ENCODE data around the gene CAMTA1.

Gene CAMTA1

DNA sequence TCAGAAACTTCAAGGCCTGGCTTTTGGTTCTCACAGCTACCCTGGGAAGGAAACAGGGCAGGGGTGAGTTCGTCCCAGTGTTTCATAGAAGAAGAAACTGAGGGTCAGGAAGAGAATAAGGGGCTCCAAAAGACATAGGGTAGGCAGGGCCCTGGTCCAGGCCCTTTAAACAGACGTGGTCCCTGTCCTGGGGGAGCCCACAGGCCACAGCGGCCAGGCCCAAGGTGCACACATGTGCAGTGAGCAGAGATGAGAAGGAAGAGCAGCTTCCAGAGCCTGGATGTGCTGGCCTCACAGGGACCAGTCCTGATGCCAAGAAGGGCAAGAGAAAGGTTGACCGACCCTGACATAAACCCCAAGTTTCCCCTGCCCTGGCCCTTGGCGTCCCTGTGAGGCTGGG is 690.4 kb downstream of the CAMTA1 start:
- no peak for DNase-seq

DNA sequence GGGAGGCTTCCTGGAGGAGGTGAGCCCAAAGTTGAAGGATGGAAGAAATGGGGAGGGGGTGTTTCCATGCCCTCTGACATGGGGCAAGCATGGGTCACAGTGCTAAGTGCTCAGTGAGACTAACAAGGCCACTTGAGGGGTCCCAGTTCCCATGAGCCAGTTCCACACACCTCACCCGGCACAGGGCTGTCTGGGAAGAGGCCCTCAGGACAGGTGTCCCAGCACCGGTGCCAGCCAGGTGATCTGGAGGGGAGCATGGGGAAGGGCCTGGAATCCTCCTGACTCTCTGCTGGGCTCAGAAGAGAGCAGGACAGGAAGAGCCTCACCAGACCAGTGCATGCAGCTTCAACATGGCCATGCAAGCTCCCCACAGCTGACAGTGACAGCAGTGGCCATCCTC is 691.1 kb downstream of the CAMTA1 start:
- no peak for DNase-seq

DNA sequence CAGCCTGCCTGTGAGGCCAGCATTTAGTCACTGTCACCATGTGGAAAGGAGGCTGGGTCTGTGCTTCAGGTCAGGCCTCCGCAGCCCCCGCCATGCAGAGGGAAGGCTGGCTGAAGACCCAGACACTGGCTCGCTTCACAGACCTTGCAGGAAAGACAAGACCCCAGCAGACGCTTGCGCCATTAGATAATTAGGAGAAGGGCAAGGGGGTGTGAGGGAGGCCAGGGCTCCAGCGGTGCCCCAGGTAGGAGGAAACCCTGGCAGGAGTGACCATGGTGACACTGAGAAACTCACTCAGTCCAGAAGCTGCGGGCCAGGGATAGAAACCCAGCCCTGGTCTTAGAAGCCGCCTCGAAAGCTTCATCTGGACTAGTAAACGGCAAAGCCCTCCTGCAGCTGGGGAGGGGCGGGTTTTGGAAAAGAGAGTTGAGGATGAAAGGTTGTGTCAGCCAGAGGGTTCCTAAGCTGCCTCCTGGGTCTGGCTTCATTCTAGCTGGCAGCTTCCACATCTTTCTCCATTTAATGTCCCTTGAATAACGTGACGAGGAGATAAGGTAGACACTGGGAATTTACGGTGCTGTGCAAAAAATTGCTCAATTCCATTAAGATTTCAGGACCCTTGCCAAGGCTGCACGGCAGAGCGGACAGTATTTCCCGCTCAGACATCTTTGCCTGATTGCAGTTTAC is 691.8 kb downstream of the CAMTA1 start:
- DNase-seq, result no peak

DNA sequence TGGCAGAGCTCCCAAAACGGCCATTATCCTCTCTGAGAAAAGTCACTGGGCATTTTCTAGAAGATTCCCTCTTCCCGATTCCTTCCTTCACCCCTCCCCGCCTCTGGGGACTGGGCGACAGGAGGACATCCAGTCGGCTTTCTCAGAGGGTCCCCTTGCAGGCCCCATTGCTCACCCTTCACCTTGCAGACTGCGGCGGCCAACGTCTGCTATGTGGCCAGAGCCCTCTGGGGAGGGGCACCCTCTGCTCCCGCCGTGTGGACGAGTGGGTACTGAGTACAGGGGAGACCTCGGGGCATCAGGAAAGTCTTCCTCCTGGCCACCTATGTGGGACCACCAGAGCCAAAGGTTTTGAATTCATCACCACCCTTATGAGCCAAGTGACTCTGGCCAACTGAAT is 692.3 kb downstream of the CAMTA1 start:
- no peak for DNase-seq

GRCh38 chr1:7478142-7478790 is 693.0 kb downstream of the CAMTA1 start:
- DNase-seq, result no peak

DNA sequence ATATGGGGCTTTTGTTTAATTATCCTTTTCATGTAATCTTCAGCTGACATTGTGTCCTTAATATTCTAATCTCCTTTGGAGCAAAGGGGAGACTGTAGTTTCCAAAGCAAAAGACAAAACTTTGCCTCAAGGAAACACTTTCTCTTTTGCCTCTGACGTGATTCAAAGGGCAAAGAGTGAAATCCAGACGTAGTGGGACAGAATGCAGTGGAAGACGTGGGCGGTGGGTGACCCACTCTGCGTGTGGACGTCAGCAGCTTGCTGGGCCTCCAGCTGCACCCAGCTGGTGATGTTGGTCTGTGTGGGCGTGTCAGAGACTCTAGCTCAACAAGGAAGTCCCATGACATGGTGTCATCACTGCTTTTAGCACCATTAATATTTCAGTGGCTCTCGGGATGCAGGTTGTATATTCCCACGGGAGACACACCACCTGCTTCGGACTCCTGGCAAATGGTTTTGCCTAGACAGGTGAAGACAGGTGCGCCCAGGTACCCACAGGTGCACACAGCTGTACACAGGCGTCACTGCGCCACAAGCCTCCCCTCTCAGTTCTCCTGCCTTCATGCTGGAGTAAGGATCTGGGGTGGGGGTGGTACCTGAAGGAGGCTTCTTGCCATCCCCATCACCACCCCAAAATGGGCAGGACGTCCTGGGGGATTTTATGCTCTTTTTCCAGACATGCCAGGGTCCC is 693.7 kb downstream of the CAMTA1 start:
- no peak for DNase-seq

- DNase-seq, result no peak
Measured at GRCh38 chr1:7479571-7479970, 694.3 kb downstream of the CAMTA1 start.

DNA sequence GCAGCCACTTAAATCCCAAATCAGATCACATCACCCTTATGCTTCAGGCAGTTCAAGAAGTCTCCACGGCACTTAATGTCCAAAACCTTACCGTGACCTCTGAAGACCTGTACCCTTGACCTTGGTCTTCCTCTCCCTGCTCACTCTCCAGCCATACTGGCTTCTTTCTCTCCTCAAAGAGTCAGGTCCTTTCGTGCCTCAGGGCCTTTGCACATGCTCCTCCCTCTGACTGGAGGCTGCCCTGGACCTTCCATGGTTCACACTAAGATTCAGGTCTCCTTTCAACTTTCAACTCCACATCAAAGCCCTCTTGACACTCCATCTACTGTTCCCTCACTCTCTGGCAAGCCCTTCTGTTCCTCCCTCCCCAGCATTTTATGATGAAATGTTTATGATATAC is 695.9 kb downstream of the CAMTA1 start:
- DNase-seq, result no peak

GRCh38 chr1:7482077-7482476 is 696.8 kb downstream of the CAMTA1 start:
- DNase-seq, result no peak

GRCh38 chr1:7482772-7483495 is 697.7 kb downstream of the CAMTA1 start:
- no peak for DNase-seq

DNA sequence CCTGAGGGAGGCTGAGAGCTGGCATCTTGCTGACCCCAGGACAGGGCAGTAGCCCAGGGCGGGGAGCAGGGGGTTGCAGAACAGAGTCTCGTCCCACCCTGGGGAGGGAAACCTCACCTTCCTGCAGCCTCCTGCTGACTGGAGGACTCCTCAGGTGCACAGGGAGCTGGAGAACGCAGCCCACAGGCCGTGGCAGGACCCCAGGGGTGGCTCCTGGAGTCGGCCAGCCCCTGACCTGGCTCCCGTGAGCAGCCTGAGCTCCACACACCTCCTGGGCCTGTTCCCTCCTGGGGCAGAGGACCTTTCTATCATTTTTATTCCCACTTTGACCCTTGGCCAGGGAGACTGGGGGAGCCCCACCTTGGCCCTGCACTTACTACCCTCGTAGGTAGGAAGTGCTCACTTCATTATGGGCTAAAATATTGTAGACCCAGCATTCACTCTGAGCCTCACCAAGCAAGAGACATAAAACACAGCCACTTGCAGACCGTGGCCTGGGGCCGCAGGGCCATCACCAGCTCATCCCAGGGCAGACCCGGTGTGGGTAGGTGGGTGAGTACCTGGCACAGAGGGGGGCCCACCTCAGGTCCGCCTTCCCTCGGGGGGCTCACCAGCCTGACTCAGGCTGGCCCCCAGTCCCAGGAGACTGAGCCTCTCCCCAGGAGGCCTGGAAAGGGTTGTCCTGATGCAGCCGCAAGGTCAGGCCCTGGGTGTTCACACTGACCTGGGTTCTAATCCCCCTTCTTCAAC is 698.6 kb downstream of the CAMTA1 start:
- DNase-seq, result no peak

- no peak for DNase-seq
Measured at GRCh38 chr1:7485086-7485780, 700.0 kb downstream of the CAMTA1 start.

DNA sequence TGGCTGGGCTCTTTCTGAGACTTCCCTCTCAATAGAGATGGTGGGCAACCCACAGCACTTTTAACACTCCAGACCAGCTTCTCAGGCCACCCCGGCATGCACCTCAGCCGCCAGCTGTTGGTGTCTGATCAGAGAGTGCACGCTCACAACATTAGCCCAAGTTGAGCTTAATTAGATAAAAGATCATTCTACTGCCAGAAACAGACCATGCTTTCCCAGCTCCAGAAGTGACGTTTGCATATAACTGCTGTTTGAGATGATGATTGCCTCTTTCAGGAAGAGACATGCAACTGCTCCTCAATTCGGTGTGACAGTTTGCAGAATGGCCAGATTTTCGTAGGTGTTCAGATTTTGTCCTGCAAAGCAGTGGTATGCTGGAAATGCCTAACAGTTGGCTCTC is 700.6 kb downstream of the CAMTA1 start:
- DNase-seq, result no peak

GRCh38 chr1:7487766-7488474 is 702.7 kb downstream of the CAMTA1 start:
- DNase-seq, result no peak

DNA sequence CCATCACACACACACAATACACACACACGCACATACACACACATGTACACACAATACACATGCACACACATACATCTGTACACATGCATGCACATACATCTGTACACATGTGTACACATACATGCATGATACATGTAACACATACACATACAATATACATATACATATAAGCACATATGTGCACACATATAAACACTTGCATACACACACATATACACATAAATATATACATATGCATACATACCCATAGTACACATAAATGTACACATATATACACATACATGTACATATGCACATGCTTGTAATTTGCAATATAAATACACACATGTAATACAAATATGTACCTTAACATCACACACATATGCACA is 703.2 kb downstream of the CAMTA1 start:
- DNase-seq, result no peak

- no peak for DNase-seq
Measured at GRCh38 chr1:7489586-7489985, 704.3 kb downstream of the CAMTA1 start.

DNA sequence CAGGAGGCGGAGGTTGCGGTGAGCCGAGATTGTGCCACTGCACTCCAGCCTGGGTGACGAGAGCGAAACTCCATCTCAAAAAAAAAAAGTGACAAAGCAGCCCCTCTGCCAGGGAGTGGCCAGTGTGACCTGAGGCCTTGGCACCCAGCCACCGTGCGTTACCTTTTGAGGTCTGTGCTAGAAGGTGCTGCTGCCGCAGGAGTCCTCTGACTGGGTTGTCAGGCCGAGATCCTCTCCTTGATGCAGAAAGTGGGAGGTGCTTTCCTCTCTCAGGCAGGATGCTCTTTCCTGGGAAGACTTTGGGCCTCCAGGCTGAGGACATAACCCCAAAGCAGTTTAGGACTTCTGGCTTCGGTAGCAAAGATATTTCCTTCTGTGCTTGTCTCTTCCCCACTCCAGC is 705.3 kb downstream of the CAMTA1 start:
- no peak for DNase-seq

DNA sequence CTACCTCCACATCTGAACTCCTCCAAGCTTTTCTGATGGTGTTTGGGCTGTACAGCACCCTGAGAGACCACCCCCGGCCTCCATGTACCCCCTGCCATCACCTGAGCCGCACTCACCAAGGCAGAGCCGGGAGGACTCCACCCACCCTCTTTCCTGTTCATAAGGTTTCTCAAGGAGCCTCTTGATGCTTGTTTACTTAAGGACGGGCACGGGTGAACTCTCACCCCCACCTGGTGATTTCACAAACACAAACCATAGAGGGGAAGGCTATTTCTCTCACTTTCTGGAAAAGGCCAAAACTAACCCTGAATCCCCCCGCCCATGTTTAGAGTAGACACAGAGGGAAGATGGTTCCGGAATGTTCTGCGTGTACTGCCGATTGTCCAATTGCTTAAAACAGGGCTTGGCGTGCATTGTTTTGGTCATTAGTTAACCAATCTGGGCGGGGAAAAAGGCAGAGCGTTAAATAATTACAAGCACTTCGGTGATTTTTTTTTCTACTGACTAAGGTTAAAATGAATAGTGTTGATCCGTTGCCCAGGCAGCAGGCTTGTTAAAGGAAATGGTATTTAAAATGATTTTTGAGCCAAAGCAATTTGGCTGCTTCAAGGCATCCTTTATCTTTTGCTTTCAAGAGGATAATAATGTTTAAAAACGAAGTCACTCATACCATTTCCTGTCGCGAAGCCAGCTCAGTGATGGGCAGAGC is 706.0 kb downstream of the CAMTA1 start:
- DNase-seq, result no peak

- DNase-seq, result no peak
Measured at GRCh38 chr1:7491818-7492173, 706.5 kb downstream of the CAMTA1 start.

DNA sequence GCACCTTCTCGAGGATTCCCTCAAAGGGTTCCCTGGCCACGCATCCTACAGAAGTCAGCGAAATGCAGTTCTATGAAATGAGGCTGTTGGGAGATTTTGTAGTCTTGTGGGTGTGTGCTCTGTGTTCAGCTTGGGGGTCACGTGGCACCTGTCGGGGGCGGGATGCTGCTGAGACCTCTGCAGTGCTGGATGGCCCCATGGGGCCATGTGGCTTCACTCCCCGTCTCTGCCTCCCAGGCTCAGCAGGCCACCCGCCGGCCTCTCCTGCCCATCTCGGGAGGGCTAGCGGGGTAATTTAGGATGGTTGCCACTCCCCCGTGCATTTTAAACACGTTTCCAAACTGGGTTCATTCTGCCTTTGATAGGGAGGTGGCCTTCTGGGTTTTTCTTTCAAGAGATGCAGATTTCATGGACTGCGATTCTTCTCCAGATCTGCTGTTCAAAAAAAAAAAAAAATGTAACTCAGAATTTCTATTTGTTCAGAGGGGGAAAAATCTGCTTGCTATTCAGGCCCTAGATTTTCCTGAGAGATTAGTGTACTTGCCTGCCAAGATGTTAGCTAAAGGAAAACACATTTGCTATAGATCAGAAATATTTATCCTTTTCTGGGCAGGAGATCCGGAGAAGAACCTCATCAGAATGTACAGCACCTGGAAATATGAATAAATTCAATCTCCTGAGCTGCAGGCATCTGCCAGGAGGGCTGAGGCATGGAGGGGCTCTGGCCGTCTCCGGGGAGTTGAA is 708.6 kb downstream of the CAMTA1 start:
- no peak for DNase-seq
